NCI-H2227 treated with DMSO at 0.1 percent for 48 hours (cell line): ENCODE data around the gene PPP3CA.
"Not testable (repeated sequence)": the region's sequence is repeated elsewhere in the genome, so short reads cannot be mapped to it uniquely, and the experiment has no call there.

Experiments
- DNase-seq: peaks from one replicate; lab custom pipeline; 2025; lab: John Stamatoyannopoulos, UW

The PPP3CA gene

GRCh38 chr4:101141230-101141629 lies 206.1 kb downstream of the PPP3CA start:
- DNase-seq, result no peak

- no peak for DNase-seq
Observed at GRCh38 chr4:101140228-101140627, 207.1 kb downstream of the PPP3CA start.

GRCh38 chr4:101136373-101137370 lies 210.7 kb downstream of the PPP3CA start:
- DNase-seq, result no peak

GRCh38 chr4:101135371-101136010 lies 211.8 kb downstream of the PPP3CA start:
- DNase-seq, result no peak

- DNase-seq, result not testable (repeated sequence)
Observed at GRCh38 chr4:101131058-101131457, 216.3 kb downstream of the PPP3CA start.

- DNase-seq, result not testable (repeated sequence)
Observed at GRCh38 chr4:101128898-101129297, 218.4 kb downstream of the PPP3CA start.

GRCh38 chr4:101128473-101128872 lies 218.9 kb downstream of the PPP3CA start:
- no peak for DNase-seq

- no peak for DNase-seq
Observed at GRCh38 chr4:101127176-101127790, 220.0 kb downstream of the PPP3CA start.

- DNase-seq, result no peak
Observed at GRCh38 chr4:101126059-101126458, 221.3 kb downstream of the PPP3CA start.

- DNase-seq, result no peak
Observed at GRCh38 chr4:101125045-101125942, 222.0 kb downstream of the PPP3CA start.

GRCh38 chr4:101123231-101123630 lies 224.1 kb downstream of the PPP3CA start:
- DNase-seq, result no peak

GRCh38 chr4:101122019-101122418 lies 225.3 kb downstream of the PPP3CA start:
- no peak for DNase-seq

- no peak for DNase-seq
Observed at GRCh38 chr4:101119141-101119540, 228.2 kb downstream of the PPP3CA start.

- no peak for DNase-seq
Observed at GRCh38 chr4:101118617-101119016, 228.7 kb downstream of the PPP3CA start.

GRCh38 chr4:101115887-101116286 lies 231.4 kb downstream of the PPP3CA start:
- no peak for DNase-seq

GRCh38 chr4:101114936-101115372 lies 232.4 kb downstream of the PPP3CA start:
- DNase-seq, result no peak

GRCh38 chr4:101104312-101105052 lies 242.8 kb downstream of the PPP3CA start:
- DNase-seq, result no peak

- no peak for DNase-seq
Observed at GRCh38 chr4:101103381-101104142, 243.8 kb downstream of the PPP3CA start.

- DNase-seq, result no peak
Observed at GRCh38 chr4:101102114-101102742, 245.1 kb downstream of the PPP3CA start.

GRCh38 chr4:101101072-101101471 lies 246.3 kb downstream of the PPP3CA start:
- DNase-seq, result no peak
